Measurements from ENCODE around the gene DTHD1. TPM values are rescaled to one million over a fixed set of nuclear protein-coding genes. Genes with fewer than 3 reads are reported as not detected.

DTHD1 gene
- total RNA-seq, 4 donors from 2014 or later: 0.26 to 0.66 TPM; not detected in 2

GRCh38 chr4:36237366-36238313 lies 43.8 kb upstream of the DTHD1 start:
- no peaks in the 10 kb centered on the region for H3K4me1 ChIP-seq
- no peak overlapping the region for H3K4me3 ChIP-seq
- no peaks in the 10 kb centered on the region for H3K9me3 ChIP-seq
- no peak overlapping the region for H3K27ac ChIP-seq (replicated peaks in 1 of 4)
- no peaks in the 10 kb centered on the region for H3K27me3 ChIP-seq
- WGBS: 82% methylated on average over 4 of the region's 4 CpGs
- TF ChIP-seq EP300 (IDR thresholded peaks at IDR 0.05) (no peak), POLR2A (IDR thresholded peaks at IDR 0.05; ENCODE audit: low read depth) (no peak), POLR2AphosphoS5 (IDR thresholded peaks at IDR 0.05) (no peak)
- TF ChIP-seq, protein P1, sequence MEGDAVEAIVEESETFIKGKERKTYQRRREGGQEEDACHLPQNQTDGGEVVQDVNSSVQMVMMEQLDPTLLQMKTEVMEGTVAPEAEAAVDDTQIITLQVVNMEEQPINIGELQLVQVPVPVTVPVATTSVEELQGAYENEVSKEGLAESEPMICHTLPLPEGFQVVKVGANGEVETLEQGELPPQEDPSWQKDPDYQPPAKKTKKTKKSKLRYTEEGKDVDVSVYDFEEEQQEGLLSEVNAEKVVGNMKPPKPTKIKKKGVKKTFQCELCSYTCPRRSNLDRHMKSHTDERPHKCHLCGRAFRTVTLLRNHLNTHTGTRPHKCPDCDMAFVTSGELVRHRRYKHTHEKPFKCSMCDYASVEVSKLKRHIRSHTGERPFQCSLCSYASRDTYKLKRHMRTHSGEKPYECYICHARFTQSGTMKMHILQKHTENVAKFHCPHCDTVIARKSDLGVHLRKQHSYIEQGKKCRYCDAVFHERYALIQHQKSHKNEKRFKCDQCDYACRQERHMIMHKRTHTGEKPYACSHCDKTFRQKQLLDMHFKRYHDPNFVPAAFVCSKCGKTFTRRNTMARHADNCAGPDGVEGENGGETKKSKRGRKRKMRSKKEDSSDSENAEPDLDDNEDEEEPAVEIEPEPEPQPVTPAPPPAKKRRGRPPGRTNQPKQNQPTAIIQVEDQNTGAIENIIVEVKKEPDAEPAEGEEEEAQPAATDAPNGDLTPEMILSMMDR (IDR thresholded peaks at IDR 0.05): no peak
- no peaks in the 10 kb centered on the region for H3K36me3 ChIP-seq
- intact Hi-C loops (cut with DNase I): no loop called here
- no peak for DNase-seq (ENCODE audit: extremely low spot score)

DNA sequence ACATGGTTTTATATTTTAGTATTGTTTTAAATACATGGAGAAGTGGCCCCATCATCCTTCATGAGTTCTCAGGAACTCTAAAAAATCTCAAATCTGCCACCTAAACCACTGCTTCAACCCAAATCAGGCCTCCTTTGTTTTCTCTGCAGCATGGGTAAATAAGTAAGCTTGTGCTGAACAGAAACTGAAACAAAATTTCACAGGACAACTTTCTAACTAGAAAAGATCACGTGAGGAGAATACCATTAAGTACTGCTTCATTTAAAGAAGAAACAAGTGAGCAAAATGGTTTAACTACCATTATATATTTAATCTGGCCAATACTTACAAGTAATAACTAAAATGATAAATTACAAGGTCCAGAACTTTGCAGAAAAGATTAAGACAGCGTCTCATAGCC lies 39.6 kb upstream of the DTHD1 start:
- peaks cover 0 to 29% (median 0%) of the 10 kb centered on the region in 4 donors for H3K27me3 ChIP-seq

GRCh38 chr4:36242629-36243354 lies 38.6 kb upstream of the DTHD1 start:
- peaks cover 0 to 15% (median 10%) of the 10 kb centered on the region in 4 donors for H3K4me1 ChIP-seq
- intact Hi-C loops (cut with DNase I): no loop called here
- peaks cover 0 to 29% (median 0%) of the 10 kb centered on the region in 4 donors for H3K27me3 ChIP-seq
- no peaks in the 10 kb centered on the region for H3K36me3 ChIP-seq
- TF ChIP-seq, protein P1 (IDR thresholded peaks at IDR 0.05): no peak
- no peak for DNase-seq (ENCODE audit: extremely low spot score)
- no peak overlapping the region for H3K27ac ChIP-seq (replicated peaks in 1 of 4)
- 56% methylated on average over 7 of the region's 7 CpGs for WGBS
- peak overlapping the region; percentile 63 to 70 (median 64) for H3K4me3 ChIP-seq
- no peaks in the 10 kb centered on the region for H3K9me3 ChIP-seq

More for the DNA sequence above, 39.6 kb upstream of the DTHD1 start:
- H3K4me3 ChIP-seq: peak overlapping the region; percentile 63 to 70 (median 64)
- H3K4me1 ChIP-seq: peaks cover 0 to 15% (median 10%) of the 10 kb centered on the region in 4 donors
- peak overlapping the region in 1 of 4 donors; percentile 1 for H3K27ac ChIP-seq (replicated peaks in 1 of 4)
- no peaks in the 10 kb centered on the region for H3K36me3 ChIP-seq
- WGBS: 56% methylated on average over 2 of the region's 2 CpGs
- TF ChIP-seq, protein P1 (IDR thresholded peaks at IDR 0.05): no peak
- TF ChIP-seq POLR2A (IDR thresholded peaks at IDR 0.05; ENCODE audit: low read depth) (no peak), POLR2AphosphoS5 (IDR thresholded peaks at IDR 0.05) (no peak), EP300 (IDR thresholded peaks at IDR 0.05) (no peak)
- DNase-seq (ENCODE audit: extremely low spot score): no peak
- H3K9me3 ChIP-seq: no peaks in the 10 kb centered on the region
- intact Hi-C loops (cut with DNase I): no loop called here

DNA sequence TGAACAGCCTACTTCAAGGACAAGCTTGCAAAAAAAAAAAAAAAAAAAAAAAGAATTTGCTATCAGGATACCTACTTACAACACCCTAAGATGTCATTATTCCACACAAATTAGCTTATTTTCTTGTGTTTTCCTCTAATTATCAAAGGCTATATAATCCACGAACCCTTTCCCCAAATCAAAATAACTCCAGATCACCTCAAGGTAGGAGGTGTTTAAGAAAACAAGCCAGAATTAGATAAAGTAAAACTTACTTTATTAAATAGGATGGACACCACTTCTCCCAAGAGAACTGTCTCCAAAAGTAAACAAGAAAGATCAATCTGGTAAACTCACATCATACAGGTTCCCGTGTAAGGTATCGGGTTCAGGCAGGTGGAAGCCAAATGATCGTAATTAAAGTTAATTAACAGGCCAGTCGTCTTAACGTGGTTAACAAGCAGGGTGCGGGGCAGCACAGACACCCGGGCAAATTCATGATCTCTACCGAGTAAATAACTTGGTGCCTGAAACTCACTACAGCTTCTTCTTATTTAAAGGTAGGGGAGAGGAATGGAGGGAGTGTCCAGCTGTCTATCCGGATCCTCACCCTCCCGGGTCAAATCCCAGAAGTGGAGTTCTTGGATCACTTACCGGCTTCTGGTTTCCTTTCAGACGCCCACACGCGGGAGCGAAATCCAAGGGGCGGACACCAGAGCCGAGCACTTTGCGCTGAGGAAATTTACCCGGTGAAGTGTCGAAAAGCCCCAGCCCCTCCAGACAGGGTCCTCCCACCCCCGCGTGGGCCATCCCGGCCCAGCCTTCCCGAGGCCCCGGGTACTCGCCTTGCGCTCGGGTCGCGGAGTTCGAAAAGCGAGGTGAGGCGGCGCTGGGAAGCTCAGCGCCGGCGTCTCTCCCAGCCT lies 37.8 kb upstream of the DTHD1 start:
- H3K27me3 ChIP-seq: peaks cover 0 to 29% (median 0%) of the 10 kb centered on the region in 4 donors
- no peak for DNase-seq (ENCODE audit: extremely low spot score)
- H3K4me3 ChIP-seq: peak overlapping the region; percentile 63 to 70 (median 64)
- no peak for TF ChIP-seq POLR2A (IDR thresholded peaks at IDR 0.05; ENCODE audit: low read depth)
- no peak for TF ChIP-seq EP300 (IDR thresholded peaks at IDR 0.05)
- TF ChIP-seq, protein P1 (IDR thresholded peaks at IDR 0.05): no peak
- TF ChIP-seq POLR2AphosphoS5 (IDR thresholded peaks at IDR 0.05): no peak
- H3K36me3 ChIP-seq: no peaks in the 10 kb centered on the region
- no peaks in the 10 kb centered on the region for H3K9me3 ChIP-seq
- 8% methylated on average over 16 of the region's 38 CpGs for WGBS
- intact Hi-C loops (cut with DNase I): no loop called here
- H3K27ac ChIP-seq (replicated peaks in 1 of 4): peak overlapping the region; percentile 75 to 85 (median 81)
- peaks cover 0 to 15% (median 10%) of the 10 kb centered on the region in 4 donors for H3K4me1 ChIP-seq

Data from esophagus muscularis mucosa (tissue), 4 donors.